NCI-H526 (cell line): ENCODE measurements around the gene ACCSL.

Experiments used
- DNase-seq, 2 experiments: peaks; one replicate each; lab custom pipeline; 2025; lab: John Stamatoyannopoulos, UW

ACCSL gene

GRCh38 chr11:44047931-44048431, at the start of gene ACCSL:
TSS of gene ACCSL (plus strand) at chr11:44047981. CDS start at chr11:44048037, 56 bp downstream.
- no peak for DNase-seq

DNA sequence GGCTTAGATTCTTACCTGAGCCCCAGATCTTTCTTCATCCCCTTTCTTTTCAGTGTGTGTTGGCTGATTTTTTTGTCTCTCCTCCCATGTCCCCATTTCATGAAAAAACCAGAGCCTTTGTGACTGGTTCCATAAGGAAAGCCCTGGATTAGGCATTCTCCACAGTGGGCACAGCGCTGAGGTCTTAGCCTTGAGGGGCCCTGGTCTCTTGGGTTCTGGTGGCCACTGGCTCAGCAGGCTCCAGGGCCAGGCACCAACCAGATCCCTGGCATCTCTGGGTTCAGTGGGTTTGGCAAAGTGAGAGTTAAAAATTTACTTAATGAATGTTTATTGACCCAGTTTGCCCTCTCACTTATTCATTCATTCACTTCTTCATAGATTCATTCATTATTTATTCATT, 49.5 kb upstream of the ACCSL start:
- no peak for DNase-seq

GRCh38 chr11:44000731-44001130, 47.0 kb upstream of the ACCSL start:
- no peak for DNase-seq

- DNase-seq: no peak
Measured at GRCh38 chr11:44002191-44003093, 45.3 kb upstream of the ACCSL start.

- DNase-seq: no peak
Measured at GRCh38 chr11:44003736-44004451, 43.9 kb upstream of the ACCSL start.

DNA sequence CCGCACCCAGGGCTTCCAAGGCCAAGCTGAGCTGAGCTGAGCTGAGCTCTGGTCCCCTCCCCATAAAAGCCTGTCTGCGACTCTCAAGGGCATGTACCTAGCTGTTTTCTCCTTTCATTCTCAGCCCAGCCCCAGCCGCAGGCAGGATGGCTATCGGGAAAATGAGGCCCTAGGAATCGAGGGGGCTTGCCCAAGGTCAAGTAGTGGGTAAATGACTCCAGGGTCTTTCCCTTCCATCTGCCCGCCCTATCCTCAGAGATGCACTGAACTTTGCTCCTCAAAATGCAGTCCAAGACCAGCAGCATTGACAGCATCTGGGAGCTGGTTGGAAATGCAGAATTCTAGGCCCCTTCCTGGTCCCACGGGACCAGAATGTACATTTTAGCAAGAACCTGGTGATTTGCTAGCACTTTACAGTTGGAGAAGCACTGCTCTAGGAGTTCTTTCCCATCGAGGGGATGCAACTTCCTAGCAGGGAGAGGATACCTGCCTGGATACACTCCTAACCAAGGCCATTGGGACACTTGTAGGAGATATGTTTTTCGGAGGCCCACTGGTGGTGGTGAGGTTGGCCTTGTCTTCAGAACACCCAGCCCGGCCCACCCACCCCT, 43.2 kb upstream of the ACCSL start:
- DNase-seq: no peak

DNA sequence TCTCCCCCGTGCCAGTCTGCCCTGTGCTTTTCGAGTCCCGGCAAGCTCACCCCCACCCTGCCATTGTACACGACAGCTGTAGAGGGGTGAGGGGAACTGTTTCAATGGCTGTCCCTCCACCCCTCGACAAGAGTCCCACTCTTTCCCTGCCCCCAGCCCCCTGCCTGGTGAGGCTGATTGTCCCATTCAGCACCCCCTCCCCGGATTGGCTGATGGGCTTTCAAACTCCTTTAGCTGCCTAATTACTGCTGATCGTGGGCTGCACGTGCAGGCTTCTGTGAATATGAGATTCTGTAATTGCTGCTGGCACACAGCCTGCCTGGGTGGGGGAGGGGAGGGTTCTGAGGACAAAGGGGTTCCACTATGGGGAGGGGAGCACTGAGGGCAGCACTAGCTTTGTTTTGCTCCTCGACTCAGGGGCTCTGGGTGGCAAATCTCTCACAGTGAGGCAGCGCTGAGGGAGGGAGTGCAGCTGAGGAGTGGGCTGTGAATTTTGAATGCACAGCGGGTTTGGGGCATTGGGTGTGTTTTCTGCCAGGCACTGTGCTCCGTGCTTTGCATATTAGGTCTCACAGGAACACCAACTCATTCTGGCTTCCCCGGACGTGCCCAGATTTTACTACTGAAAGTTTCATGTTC, 42.6 kb upstream of the ACCSL start:
- DNase-seq: peak; percentile 80 to 93

DNA sequence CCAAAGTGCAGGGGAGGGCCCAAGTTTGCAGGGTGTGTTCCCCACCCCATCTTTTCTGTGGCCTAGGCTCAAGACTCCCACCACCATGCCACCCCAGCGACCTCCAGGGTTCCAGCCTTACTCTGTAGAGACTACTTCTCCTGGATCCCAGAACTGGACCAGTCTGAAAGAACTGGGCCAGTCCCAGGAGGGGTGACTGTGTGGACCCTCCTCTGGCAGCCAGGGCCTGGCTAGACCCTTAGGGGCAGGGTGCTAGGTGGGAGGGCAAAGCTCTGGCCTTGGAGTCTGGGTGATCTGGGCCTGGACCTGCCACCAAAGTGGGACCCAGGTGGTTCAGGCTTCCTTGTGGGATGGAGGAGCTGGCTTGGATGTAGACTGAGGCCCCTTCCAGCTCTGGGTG, 41.8 kb upstream of the ACCSL start:
- DNase-seq: no peak

DNA sequence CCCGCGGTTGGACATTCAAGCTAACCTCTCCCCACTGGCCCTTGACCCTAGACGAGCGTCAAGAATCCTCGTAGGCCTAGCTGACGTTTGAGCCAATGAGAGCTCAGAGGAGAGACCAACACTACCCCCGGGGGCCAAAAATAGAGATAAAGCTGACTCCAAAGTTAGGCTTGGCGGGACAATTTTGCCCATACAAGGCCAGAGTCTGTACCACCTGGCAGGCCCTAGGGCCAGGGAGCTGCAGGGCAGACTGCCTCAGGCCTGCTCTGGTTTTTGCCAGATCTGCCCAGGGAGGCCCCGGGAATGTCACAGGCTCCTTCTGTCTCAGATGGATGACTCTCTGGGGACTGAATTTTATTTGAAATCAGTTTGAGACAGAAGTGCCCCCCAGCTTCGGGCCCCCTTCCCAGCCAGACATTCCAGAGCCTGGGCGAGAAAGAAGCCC, 40.8 kb upstream of the ACCSL start:
- no peak for DNase-seq

DNA sequence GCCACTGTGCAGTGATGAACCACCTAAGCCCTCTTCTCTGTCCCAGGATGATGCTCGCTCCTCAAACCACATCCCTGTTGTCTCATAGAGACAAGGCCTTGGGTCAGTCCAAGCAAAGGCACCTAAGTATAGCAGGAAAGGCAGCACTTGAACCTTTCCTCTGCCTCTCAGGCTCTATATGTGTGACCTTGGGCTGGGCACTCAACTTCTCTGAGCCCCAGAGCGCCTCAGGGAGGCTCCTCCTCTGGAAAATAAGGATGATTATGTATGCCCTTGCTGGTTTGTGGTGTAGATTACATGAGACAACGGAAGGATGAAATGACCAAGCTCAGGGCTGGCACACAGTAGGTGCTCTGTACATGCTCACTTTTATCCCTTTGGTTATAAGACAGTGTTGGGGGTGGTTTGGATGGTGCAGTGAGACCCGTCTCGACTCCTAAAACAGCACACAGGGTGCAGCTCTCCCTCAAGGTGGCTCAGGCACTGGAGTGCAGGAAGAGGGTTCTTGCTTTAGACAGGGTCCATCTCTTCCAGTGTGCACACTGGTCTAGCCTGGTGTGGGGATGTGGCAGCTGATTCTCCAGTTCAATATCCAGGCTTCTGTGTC, 40.2 kb upstream of the ACCSL start:
- no peak for DNase-seq

GRCh38 chr11:44008088-44008501, 39.7 kb upstream of the ACCSL start:
- no peak for DNase-seq

- no peak for DNase-seq
Measured at GRCh38 chr11:44008698-44009097, 39.1 kb upstream of the ACCSL start.

DNA sequence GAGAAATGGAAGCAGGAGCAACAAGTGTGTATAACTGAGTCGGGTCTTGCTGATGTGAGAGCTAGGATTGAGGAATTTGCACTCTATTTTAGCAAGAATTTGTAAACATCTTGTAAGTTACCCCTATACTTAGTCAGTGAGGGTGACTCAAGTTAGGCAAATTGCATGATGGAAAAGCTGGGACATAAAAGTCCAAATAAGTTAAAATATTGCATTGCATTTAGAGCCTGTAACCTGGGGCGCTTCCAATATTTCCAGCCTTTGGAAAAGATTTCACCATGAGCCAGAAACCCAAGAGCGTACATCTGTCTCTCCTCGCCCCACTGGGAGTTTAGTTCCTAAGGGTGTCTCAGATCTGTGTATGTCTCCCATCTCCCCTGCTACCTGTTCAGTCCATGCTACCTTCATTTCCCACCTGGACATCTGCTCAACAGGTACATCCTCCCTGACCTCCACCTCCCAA, 37.0 kb upstream of the ACCSL start:
- DNase-seq: no peak

DNA sequence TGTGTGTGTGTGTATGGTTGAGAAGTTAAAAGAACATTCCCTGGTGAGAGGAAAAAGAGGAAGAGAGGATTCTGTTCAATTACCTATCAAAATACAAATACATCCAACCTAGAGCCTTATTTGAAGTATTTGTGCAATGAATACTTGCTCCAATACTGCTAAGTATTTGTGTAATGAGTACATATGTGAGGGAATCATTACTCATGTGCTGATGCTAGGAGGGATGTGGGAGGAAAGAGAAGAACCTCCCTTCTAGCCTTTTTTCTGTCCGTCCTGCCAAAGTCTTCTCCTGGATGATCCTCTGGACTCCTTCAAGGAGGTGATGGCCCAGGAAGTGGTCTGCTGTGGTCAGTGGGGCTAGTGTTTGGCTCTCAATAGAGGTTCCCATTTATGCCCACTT, 36.0 kb upstream of the ACCSL start:
- DNase-seq: no peak

- no peak for DNase-seq
Measured at GRCh38 chr11:44014968-44015623, 32.7 kb upstream of the ACCSL start.

DNA sequence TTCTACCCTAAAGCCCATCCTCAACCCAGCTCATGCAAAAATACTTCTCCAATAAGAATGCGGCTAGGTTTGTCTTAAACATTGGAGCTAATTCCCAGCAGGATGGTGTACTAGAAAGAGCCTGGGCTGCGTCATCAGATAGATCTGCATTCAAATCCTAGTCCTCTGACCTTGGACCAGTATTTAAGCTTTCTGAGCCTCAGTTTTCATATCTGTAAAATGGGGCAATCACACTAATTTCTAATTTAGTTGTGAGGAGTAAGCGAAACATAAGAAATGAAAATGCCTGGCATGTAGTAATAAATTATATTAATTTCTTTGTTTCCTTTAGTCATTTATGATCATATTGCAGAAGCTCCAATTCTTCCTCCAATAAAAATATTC, 32.2 kb upstream of the ACCSL start:
- no peak for DNase-seq

DNA sequence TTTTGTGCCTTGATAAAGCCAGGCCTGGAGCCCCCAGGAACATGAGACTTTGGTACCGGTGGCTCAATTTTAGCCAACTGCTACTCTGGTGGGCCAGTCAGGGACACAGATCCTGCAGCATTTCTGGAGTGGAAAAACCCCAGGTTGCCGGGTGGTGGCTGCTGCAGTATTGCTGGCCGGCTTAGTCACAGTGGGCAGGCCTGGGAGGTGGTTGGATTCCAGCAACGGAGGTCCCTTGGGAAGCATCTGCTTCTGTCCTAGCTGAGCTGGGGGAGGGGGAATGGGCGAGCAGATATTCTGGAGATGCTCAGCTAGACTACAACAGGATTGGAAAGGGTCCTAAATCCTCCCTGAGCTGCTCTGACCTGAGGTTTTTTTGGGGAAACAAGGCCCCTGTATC, 31.6 kb upstream of the ACCSL start:
- DNase-seq: peak in 1 of 2 experiments; percentile 58

DNA sequence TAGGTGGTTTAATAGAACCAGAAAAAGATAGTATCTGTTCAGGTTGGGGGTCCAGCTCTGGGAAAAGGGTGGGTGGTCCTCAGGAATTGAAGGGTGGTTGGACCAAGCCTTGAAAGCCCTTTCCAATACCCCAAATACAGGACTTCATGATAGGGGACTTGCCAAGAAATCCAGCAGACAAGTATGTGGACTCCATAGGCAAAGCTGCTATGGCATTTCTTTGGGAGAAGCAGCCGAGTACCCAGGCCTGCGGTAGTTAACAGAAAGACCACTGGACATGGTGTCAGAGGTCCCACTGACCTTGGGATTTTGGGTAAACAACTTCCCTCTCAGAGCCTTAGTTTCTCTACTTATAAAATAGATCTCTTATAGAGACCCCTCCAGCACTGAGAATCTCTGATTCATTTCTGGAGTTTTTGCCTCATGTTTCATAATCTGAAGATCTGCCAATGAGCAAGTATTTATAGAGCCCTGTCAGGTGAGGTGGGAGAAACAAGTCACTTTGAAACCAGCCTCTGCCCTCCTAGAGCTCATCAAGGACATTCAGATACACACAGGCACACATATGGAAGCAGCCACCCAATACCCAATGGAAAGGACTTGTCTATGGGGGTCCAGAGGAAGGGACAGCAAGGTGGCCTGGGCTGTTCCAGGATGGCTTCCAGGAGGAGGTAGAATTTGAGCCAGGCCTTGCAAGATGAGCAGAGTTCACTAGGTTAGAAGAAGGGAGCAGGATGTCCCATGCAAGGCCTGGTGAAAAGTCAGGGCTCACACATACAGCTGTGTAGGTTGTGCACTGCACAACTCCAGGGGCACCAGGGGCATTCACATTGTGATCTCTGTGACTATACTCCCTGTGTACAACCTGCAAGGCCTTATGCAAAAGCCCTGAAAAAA, 31.0 kb upstream of the ACCSL start:
- DNase-seq: no peak

DNA sequence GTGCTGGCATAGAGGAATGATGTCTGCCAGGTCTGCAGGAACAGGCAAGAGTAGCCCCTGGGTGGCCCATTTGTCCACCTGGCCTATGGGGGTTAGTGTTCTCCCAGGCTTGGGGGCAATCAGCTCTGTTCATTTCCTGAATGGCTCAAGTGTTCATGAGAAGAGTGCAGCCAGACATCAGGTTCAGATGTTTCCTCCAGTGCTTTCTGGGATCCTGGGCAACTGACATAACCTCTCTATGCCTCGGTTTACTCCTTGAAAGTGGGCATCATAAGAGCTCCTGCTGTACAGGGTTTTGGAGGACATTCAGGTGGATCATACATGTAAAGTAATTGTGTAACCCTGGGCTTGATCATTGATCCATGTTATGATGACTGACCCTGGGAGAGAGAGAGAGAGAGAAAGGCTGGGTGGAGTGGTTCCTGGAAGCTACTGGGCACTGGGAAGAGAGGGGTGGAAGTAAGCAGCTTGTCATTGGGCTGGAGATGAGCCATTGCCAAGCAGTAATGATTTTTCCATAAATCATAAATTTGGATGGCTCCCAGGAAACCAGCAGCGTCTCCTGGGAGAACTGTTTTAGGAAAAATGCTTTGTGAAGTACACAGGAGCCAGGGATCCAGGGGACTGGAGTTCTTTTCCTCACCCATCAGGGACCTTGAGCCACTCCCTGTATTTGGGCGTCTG, 30.2 kb upstream of the ACCSL start:
- no peak for DNase-seq
